ENCODE results near the gene IMPA2. TPM values are rescaled to one million over a fixed set of nuclear protein-coding genes. Genes with fewer than 3 reads are reported as not detected.

Gene IMPA2
- total RNA-seq, 1 experiment from 2014 or later = 35.8 TPM

- Histone ChIP-seq H3K9me3 (replicated peaks) (no peaks in the 10 kb centered on the region), H3K4me1 (no peaks in the 10 kb centered on the region), H3K27me3 (no peaks in the 10 kb centered on the region), H3K36me3 (no peaks in the 10 kb centered on the region), H3K4me3 (no peak overlapping the region), H3K27ac (no peak overlapping the region)
- no peak for DNase-seq
Observed at GRCh38 chr18:12046751-12047335, 65.5 kb downstream of the IMPA2 start.

DNA sequence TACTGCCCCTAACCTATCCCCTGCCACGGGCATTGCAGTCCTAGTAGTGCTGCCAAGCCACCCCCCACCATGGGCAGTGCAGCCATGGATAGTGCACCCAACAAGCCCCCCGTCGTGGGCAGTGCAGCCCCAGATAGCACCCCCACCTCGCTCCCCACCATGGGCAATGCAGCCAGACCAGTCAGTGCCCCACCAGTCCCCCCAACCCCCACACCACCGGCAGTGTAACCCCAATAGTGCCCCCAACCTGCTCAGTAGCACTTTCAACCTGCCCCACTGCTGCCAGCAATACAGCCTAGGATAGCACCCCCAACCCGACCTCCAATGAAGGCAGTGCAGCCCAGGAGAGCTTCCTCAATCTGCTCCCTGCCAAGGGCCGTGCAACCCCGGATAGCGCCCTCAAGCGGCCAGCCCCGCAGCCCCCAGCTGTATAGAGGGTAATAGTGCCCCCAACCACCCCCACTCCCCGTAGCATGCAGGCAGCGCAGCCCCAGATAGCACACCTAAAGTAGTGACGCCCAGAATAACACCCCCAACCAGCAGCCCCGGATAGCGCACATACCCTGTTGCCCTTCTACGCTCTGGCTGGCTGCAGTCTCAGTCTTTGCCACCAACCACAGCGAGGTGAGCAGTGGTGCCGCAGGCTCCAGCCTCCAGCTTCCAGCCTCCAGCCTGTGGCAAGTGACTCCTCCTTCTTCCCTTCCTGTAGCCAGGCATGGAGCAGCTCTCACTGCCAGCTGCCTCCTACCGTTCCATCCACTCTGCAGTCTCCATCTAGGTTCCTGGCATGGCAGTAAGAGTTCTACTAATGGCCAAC, 66.9 kb downstream of the IMPA2 start:
- Histone ChIP-seq H3K27ac (no peak overlapping the region), H3K36me3 (no peaks in the 10 kb centered on the region), H3K9me3 (replicated peaks) (no peaks in the 10 kb centered on the region), H3K4me3 (no peak overlapping the region), H3K27me3 (no peaks in the 10 kb centered on the region), H3K4me1 (no peaks in the 10 kb centered on the region; the same call in 1 of the 2 replicates)
- DNase-seq = no peak

GRCh38 chr18:12048827-12049175, 67.5 kb downstream of the IMPA2 start:
- Histone ChIP-seq H3K36me3 (no peaks in the 10 kb centered on the region), H3K4me1 (no peaks in the 10 kb centered on the region; the same call in 1 of the 2 replicates), H3K4me3 (no peak overlapping the region), H3K27me3 (no peaks in the 10 kb centered on the region), H3K27ac (no peak overlapping the region), H3K9me3 (replicated peaks) (no peaks in the 10 kb centered on the region)
- DNase-seq = no peak

GRCh38 chr18:12049978-12050811, 68.9 kb downstream of the IMPA2 start:
- H3K4me3 ChIP-seq = no peak overlapping the region
- no peaks in the 10 kb centered on the region for H3K36me3 ChIP-seq
- H3K4me1 ChIP-seq = no peaks in the 10 kb centered on the region; the same call in 1 of the 2 replicates
- no peaks in the 10 kb centered on the region for H3K27me3 ChIP-seq
- DNase-seq = no peak
- no peaks in the 10 kb centered on the region for H3K9me3 ChIP-seq (replicated peaks)
- H3K27ac ChIP-seq = no peak overlapping the region

DNA sequence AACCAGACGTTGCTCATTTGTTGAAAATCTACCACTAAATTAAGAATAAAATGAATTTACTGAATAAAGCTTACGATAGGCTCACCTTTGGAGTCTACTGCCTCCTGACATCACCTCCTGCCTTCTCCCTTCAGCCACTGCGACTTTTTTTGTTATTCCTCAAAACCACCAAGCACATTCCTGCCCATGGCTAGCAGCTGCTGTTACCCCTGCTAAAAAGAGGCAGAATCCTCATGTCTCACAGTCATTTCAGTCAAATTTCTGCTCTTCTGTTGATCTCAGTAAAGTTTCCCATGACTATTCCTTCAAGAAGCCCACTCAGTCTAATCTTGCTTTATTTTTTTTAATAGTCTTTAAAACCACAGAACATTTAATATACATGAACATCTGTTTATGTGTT, 71.6 kb downstream of the IMPA2 start:
- peak; percentile 24 to 49 for DNase-seq
- Histone ChIP-seq H3K27ac (no peak overlapping the region), H3K27me3 (no peaks in the 10 kb centered on the region), H3K36me3 (no peaks in the 10 kb centered on the region), H3K4me1 (no peaks in the 10 kb centered on the region; the same call in 1 of the 2 replicates), H3K9me3 (replicated peaks) (no peaks in the 10 kb centered on the region), H3K4me3 (no peak overlapping the region)

DNA sequence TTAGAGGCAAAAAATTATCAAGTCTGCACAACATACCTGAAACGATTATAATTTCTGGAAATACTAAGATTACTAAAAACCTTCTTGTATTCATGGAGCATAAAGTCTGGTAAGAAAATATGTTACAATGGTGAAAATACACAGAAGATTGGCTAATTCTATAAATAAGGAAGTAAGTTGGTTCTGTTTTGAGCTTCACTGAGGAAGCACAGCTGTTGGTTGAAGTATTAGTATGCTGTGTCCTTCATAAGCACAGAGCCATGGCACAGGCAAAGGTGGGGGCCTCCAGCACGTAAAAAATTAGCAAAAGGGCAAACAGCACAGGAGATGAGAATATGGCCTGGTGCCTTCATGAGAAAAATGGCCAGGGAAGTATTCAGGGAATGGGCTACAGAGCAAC, 72.0 kb downstream of the IMPA2 start:
- H3K36me3 ChIP-seq = no peaks in the 10 kb centered on the region
- no peaks in the 10 kb centered on the region for H3K27me3 ChIP-seq
- H3K4me1 ChIP-seq = no peaks in the 10 kb centered on the region; the same call in 1 of the 2 replicates
- no peaks in the 10 kb centered on the region for H3K9me3 ChIP-seq (replicated peaks)
- H3K27ac ChIP-seq = no peak overlapping the region
- no peak for DNase-seq
- no peak overlapping the region for H3K4me3 ChIP-seq

DNA sequence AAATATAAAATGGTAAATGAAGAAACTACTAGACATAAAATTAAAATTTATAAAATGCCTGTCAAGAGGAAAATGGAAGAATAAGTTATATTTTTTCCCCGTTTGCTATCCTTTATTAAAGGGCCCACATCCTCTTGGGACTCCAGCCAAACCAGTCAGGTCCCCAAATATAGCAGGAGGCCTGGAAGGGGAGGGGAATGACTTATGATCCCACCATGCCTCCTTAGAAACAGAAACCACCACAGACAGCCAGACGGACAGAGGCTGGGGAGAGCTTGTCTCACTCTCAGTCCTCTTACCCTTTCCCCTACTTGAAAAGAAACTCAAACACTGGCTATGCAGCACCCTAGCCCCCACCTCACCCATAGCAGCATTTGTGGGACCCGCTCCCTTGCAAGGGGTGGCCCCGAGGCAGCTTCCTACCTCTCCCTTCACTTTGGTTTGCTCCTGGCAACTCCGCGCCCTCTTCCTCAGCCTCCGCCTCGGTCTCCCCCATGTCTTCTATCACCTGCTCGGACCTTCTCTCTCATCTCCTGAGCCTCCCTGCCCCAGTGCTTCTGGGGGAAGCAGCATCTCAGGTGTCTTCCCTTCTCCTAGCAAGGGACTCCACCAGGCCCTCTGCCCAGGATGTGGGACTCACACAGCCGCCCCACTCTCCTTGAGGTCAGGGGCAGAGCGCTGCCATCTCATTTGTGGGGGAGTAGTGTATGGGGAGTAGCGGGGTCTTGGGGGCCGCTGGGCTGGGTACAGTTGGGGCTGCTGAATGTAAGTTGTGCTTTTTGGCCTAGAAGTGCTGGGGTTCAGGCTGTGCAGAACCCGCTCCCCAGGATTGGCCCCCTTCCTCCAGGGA, 75.0 kb downstream of the IMPA2 start:
- no peaks in the 10 kb centered on the region for H3K27me3 ChIP-seq
- no peak for DNase-seq

DNA sequence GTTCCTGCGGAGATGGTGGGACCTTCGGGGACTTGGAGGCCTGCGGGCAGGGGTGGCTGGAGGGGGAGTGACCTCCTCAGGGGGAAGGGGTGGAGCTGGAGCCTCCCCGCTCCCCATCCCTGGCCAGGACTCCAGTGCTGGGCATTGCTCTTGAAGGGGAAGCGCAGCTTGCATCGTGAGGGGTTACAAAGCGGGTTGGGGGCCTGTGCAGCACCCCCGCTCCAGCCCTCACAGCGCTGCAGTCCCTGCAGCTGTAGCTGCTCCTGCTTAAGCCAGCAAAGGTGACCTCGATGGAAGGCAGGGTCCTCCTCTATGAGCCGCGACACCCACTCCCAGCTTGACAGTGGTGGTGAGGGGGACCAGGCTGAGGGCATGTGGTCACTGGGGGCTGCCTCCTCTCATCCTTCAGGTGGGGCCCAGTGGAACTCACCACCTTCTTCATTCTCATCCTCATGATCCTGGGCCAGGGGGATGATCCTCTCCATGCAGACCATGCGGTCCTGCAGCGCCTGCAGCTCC, 75.6 kb downstream of the IMPA2 start:
- DNase-seq = no peak

More for the DNA sequence above, 75.0 kb downstream of the IMPA2 start:
- Histone ChIP-seq H3K4me3 (no peak overlapping the region), H3K4me1 (no peaks in the 10 kb centered on the region; the same call in 1 of the 2 replicates), H3K36me3 (no peaks in the 10 kb centered on the region), H3K27ac (no peak overlapping the region), H3K9me3 (replicated peaks) (no peaks in the 10 kb centered on the region)

DNA sequence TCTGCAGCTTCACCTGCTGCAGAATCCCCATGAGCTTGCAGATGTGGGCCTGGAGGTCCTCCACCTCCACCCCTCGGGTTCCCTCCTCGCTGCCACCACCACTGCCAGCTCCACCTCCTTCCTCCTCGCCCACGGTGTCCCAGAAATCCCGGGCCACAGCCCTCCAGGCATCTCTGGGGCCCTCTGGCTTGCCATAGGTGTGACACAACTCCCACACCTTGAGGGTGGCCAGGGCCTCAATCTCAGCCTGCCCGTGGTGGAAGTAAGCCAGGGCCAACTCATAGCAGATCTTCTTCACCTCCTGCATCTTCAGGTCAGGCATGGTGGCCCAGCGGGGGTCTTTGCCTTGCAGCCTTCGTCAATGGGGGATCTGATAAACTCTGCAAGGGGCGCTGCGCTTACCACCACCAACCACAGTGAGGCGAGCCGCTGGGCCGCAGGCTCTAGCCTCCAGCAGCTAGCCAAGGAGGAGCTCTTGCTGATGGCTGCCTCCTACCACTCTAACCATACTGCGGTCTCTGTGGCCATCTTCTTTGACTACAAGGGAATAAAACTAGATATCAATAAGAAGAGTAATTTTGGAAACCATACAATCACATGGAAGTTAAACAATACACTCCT, 76.2 kb downstream of the IMPA2 start:
- H3K4me3 ChIP-seq = no peak overlapping the region
- no peaks in the 10 kb centered on the region for H3K36me3 ChIP-seq
- no peaks in the 10 kb centered on the region for H3K9me3 ChIP-seq (replicated peaks)
- no peak for DNase-seq
- no peak overlapping the region for H3K27ac ChIP-seq
- H3K27me3 ChIP-seq = no peaks in the 10 kb centered on the region
- no peaks in the 10 kb centered on the region; the same call in 1 of the 2 replicates for H3K4me1 ChIP-seq

More for the DNA sequence above, 75.6 kb downstream of the IMPA2 start:
- no peaks in the 10 kb centered on the region for H3K27me3 ChIP-seq
- no peak overlapping the region for H3K27ac ChIP-seq
- no peaks in the 10 kb centered on the region; the same call in 1 of the 2 replicates for H3K4me1 ChIP-seq
- H3K9me3 ChIP-seq (replicated peaks) = no peaks in the 10 kb centered on the region
- H3K36me3 ChIP-seq = no peaks in the 10 kb centered on the region
- H3K4me3 ChIP-seq = no peak overlapping the region

- Histone ChIP-seq H3K4me1 (no peaks in the 10 kb centered on the region), H3K36me3 (no peaks in the 10 kb centered on the region), H3K27me3 (no peaks in the 10 kb centered on the region), H3K9me3 (replicated peaks) (no peaks in the 10 kb centered on the region), H3K27ac (no peak overlapping the region), H3K4me3 (no peak overlapping the region)
- DNase-seq = no peak
Observed at GRCh38 chr18:12059334-12060181, 78.3 kb downstream of the IMPA2 start.

DNA sequence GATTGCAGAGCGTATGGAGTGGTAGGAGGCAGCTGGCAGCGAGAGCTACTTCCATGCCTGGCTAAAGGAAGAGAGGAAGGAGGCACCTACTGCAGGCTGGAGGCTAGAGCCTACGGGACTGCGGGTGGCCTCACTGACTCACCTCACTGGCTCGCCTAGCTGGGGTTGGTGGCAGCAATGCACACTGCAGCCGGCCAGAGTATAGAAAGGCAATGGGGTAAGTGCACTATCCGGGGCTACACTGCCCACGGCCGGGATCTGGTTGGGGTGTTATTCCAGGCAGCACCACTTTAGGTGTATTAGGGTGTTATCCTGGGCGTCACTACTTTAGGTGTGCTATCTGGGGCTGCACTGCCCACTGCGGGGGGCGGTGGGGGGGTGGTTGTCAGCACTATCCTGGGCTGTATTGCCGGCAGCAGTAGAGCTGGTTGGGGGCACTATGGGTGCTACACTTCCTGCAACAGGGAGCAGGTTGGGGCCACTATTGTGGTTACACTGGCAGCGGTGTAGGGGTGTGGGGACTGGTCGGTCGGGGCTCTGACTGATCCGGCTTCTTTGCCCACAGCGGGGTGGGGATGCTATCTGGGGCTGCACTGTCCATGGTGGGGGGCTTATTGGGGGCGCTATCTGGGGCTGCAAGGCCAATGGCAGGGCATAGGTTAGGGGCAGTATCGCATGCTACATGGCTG, 79.0 kb downstream of the IMPA2 start:
- Histone ChIP-seq H3K4me1 (no peaks in the 10 kb centered on the region), H3K27me3 (no peaks in the 10 kb centered on the region), H3K36me3 (no peaks in the 10 kb centered on the region), H3K27ac (no peak overlapping the region), H3K4me3 (no peak overlapping the region), H3K9me3 (replicated peaks) (no peaks in the 10 kb centered on the region)
- DNase-seq = no peak

GRCh38 chr18:12061685-12062084, 80.4 kb downstream of the IMPA2 start:
- Histone ChIP-seq H3K4me3 (no peak overlapping the region), H3K4me1 (no peaks in the 10 kb centered on the region), H3K36me3 (no peaks in the 10 kb centered on the region), H3K27me3 (no peaks in the 10 kb centered on the region), H3K27ac (no peak overlapping the region), H3K9me3 (replicated peaks) (no peaks in the 10 kb centered on the region)
- DNase-seq = no peak

DNA sequence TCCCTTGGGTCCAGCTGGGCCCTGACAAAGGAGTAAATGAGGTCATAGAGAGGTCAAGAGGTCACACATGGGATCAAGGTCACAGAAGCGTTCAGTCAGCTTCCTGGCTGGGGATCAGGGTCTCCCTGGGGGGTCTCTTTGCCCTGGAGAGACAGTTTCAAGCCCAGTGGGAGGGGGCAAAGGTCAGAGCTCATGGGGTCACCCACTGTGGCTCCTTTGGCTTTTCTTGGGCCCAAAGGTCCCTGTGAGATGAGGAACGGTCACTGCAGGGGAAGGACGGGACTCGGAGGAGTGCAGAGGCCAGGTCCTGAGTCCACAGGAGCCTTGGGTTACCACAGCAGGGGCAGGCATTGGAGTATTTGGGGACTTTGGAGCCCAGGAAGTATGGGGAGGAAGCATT, 81.7 kb downstream of the IMPA2 start:
- Histone ChIP-seq H3K4me3 (no peak overlapping the region), H3K36me3 (no peaks in the 10 kb centered on the region), H3K9me3 (replicated peaks) (no peaks in the 10 kb centered on the region), H3K4me1 (no peaks in the 10 kb centered on the region), H3K27me3 (no peaks in the 10 kb centered on the region), H3K27ac (no peak overlapping the region)
- no peak for DNase-seq

Data from SJCRH30 (cell line).